HUES6 (cell line): Measurements from ENCODE around the gene JMJD7.

Experiments used
- H3K27ac ChIP-seq: 2 replicates; pipeline ENCODE4 v1.7.0; 2013; ENCODE audit warnings: low read depth, mild to moderate bottlenecking, low read length, inconsistent platforms
- H3K27me3 ChIP-seq: 2 replicates; pipeline ENCODE4 v1.6.1; 2013; ENCODE audit warnings: low read length; ENCODE audit not compliant: control insufficient read depth, insufficient read depth
- H3K36me3 ChIP-seq: 2 replicates; pipeline ENCODE4 v1.6.1; 2013; ENCODE audit warnings: low read length; ENCODE audit not compliant: control insufficient read depth, insufficient read depth
- H3K4me1 ChIP-seq: 2 replicates; pipeline ENCODE4 v1.6.1; 2013; ENCODE audit warnings: low read length; ENCODE audit not compliant: control insufficient read depth, insufficient read depth
- H3K4me3 ChIP-seq: 2 replicates; pipeline ENCODE4 v1.5.1; 2013; ENCODE audit warnings: low read depth, low read length
- H3K9ac ChIP-seq: one replicate; pipeline ENCODE4 v1.6.1; 2013; ENCODE audit warnings: mild to moderate bottlenecking, low read length
- H3K9me3 ChIP-seq: 2 replicates; pipeline ENCODE4 v1.6.1; 2013; ENCODE audit warnings: low read depth, low read length; ENCODE audit not compliant: control insufficient read depth, insufficient read depth

Gene JMJD7

DNA sequence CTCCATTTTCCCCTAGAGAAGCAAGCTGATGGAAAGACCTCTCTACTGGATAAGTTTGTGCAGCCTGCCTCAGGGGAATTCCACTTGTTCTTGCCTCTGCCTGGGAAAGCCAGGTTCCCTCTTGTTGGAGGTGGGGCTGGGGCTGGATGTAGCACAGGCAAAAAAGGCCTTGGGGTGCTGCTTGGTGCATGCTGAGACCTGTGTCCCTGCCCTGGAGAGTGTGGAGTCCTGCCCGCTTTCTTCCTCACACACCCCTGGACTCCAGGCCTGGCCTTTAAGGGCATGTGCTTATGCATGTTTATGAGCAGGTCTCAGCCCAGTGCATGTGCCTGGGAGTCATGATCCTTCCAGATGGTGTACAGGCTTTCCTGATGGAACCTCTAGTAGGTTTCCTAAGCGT lies 23.5 kb upstream of the JMJD7 start:
- Histone ChIP-seq H3K27me3 (no peaks in the 10 kb centered on the region), H3K9me3 (no peaks in the 10 kb centered on the region), H3K4me1 (peaks cover 10% of the 10 kb centered on the region), H3K27ac (no peak overlapping the region), H3K36me3 (no peaks in the 10 kb centered on the region), H3K9ac (no peak overlapping the region), H3K4me3 (no peak overlapping the region)

DNA sequence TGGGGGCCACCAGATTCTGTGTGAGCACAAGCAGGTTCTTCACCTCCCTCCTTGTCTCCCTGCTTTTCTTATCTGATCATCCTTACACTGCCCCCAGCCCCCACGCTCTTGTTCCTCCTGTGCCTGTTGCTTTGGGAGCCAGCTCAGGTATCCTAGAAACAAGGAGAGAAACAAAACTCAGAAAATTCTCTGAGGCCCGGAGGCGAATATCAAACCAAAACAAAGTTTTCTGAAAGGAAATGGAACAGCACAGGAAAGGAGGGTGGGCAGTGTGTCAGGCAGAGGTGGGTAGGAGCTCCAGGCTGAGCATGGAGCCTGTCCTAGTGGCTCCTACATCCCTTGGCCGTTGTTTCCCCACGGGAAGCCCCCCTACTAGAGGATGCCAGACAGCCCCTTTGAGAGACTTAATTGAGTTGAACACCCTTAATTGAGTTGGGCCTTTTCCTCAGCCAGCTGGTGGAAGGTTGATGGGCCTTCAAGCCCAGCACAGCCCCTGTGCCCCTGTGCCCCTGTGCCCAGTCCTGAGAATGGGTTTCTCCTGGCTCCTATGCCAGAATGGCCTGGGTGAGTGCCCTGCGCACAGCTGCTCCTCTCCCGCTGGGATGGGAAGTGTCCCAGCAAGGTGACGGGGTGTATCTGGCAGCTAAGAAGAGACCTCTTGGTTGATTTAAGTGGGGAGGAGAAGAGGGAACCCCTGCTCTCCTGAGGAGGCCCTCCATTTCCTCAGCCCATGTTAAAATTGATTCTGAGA lies 22.8 kb upstream of the JMJD7 start:
- Histone ChIP-seq H3K9ac (no peak overlapping the region), H3K36me3 (no peaks in the 10 kb centered on the region), H3K9me3 (no peaks in the 10 kb centered on the region), H3K27ac (no peak overlapping the region), H3K4me3 (no peak overlapping the region), H3K27me3 (no peaks in the 10 kb centered on the region), H3K4me1 (peaks cover 13% of the 10 kb centered on the region)

DNA sequence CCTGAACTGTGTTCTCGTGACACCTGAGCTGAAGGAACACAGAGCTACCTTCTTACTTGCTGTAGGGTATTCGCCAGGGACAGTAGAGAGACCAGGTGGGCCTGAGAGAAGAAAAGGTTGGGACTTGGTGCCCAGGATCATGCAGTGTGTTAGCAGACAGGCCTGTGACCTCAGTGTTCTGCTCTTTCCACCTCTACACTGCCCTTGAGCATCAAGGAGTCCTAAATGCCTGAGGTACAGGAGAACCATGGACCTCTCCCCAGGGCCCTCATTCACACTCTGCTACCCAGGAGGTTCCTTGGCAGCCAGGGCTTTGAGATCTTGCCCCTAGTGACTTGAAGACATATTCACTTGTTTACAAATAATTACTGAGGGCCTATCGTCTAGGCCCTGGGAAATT lies 22.2 kb upstream of the JMJD7 start:
- H3K27ac ChIP-seq: no peak overlapping the region
- H3K4me1 ChIP-seq: peaks cover 13% of the 10 kb centered on the region
- no peaks in the 10 kb centered on the region for H3K27me3 ChIP-seq
- H3K9me3 ChIP-seq: no peaks in the 10 kb centered on the region
- H3K36me3 ChIP-seq: no peaks in the 10 kb centered on the region
- H3K4me3 ChIP-seq: no peak overlapping the region
- H3K9ac ChIP-seq: no peak overlapping the region

DNA sequence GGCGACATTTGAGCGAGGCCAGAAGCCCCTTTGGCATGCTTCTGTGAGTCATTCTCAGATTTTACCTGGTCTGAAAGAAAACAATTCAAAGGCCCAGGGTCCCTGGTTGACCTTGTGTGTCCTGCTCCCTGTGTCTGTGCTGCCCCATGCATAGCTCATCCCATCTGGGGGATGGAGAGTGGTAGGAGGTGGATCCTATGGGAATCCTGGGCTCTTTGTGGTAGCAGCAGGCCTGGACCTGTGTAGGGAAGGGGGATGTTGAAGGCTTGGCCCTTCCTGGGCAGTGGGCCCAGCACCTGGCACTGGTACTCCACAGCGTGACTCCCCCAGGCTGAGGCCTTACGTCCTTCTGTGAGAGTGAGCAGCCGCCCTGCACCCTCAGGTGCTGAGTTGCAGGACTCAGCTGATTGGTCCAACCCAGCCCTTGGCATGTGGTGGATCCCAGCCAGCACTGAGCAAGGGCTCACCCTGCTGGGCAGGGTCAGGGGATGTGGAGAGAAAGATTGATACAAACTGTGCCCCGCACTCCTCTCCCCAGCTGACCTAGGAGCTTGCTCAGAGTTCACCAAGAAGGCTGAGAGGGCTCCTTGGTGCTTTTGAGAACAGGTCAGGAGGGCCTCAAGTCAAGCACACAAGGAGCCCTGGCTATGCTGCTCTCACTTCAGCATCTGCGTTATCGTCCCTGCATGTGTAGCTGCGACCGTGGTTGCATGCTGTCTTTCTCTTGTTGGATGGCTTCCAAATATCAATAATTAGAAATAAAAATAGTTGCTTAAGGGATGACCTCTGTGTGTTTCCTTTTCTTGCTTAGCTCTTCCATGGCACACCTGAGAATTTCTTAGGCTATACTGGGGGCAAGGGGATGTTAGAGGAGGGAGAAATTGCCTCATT lies 21.4 kb upstream of the JMJD7 start:
- no peaks in the 10 kb centered on the region for H3K9me3 ChIP-seq
- H3K9ac ChIP-seq: no peak overlapping the region
- no peak overlapping the region for H3K4me3 ChIP-seq
- no peak overlapping the region for H3K27ac ChIP-seq
- no peaks in the 10 kb centered on the region for H3K36me3 ChIP-seq
- H3K27me3 ChIP-seq: no peaks in the 10 kb centered on the region
- H3K4me1 ChIP-seq: peaks cover 15% of the 10 kb centered on the region

DNA sequence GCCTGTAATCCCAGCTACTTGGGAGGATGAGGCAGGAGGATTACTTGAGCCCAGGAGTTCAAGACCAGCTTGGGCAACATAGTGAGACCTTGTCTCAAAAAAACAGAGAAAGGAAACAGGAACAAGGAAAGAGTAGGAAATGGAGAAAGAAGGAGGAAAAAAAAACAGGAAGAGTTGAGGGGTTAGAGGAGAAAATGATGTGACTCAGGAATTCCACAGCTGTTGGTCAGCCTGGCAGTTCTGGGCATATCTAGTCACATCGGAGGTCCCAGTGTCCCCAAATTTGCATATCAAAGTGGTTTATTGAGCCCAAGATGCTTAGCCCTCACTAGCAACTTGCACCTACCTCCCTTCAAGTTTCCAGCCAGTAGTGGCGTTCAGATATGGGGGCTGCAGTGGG lies 18.8 kb upstream of the JMJD7 start:
- H3K4me1 ChIP-seq: peaks cover 15% of the 10 kb centered on the region
- H3K36me3 ChIP-seq: no peaks in the 10 kb centered on the region
- H3K9ac ChIP-seq: no peak overlapping the region
- no peak overlapping the region for H3K27ac ChIP-seq
- no peaks in the 10 kb centered on the region for H3K27me3 ChIP-seq
- H3K4me3 ChIP-seq: no peak overlapping the region
- H3K9me3 ChIP-seq: no peaks in the 10 kb centered on the region

DNA sequence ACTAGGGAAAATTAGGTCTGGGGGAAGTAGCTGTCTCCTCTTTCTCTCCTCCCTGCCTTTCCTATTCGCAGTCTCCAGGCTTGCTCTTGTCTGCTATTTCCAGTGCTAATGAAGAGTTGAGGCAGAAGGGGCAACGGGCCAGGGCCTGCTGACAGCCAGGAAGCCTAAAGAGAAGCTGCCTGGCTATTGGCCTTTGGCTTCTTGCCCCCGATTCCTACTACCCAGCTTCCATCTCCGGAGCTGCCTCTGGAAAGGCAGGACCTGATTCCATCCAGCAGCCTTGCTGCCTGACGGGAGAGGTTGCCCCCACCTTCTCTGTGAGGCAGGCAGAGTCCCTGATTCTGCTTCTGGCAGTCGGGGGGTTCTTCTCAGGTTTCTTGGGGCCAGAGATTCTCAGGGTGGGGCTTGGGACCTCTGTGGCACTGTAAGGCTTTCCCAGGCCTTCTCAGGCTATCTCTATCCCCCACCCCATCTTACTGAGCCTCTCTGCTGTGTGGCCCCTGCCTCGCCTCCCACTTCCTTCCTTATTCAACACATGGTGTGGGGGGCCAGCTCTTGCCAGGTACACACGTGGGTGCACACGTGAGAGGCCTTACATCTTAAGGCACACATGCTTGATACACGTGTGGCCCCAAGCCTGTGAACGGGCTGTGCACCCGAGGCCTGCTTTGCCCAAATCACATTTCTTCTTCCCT lies 18.2 kb upstream of the JMJD7 start:
- Histone ChIP-seq H3K27me3 (no peaks in the 10 kb centered on the region), H3K4me3 (no peak overlapping the region), H3K9ac (no peak overlapping the region), H3K36me3 (no peaks in the 10 kb centered on the region), H3K4me1 (peaks cover 15% of the 10 kb centered on the region), H3K27ac (no peak overlapping the region), H3K9me3 (no peaks in the 10 kb centered on the region)

DNA sequence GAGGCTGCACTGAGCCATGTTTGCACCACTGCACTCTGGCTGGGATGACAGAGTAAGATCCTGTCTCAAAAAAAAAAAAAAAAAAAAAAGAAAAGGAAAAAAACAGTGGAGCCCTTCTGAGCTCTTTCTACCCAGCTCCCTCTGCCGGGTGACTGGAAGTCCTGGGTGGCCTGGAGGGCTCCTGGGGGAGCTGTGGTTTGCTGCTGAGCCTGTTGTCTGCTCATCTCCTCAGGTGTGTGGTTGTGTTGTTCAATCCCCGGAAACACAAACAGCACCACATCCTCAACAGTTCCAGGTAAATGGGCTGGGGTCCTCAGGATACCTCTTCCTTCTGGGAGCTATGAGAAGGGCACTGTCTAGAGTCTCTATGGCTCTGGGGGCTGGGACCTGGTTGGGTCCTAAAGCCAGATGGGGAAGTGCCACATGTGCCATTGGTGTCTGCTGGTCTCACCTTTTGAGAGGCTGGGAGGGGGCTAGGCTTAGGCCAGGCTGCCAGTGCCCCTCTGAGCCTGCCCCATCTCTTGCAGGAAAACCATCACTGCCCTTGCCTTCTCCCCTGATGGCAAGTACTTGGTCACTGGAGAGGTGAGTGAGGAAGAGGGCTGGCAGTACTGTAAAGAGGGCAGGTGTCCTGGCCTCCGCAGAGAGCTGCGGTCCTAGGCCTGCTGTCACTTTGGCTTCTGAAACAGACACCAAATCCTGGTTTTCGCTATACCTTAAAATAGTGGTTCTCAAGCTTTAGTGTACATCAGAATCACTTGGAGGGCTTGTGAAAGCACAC lies 17.1 kb upstream of the JMJD7 start:
- H3K4me1 ChIP-seq: peaks cover 15% of the 10 kb centered on the region
- H3K36me3 ChIP-seq: 0 out of 2 replicates have a peak, but pooled peaks cover 4% of the 10 kb centered on the region
- no peak overlapping the region for H3K27ac ChIP-seq
- no peaks in the 10 kb centered on the region for H3K9me3 ChIP-seq
- no peak overlapping the region for H3K9ac ChIP-seq
- H3K27me3 ChIP-seq: no peaks in the 10 kb centered on the region
- H3K4me3 ChIP-seq: no peak overlapping the region

DNA sequence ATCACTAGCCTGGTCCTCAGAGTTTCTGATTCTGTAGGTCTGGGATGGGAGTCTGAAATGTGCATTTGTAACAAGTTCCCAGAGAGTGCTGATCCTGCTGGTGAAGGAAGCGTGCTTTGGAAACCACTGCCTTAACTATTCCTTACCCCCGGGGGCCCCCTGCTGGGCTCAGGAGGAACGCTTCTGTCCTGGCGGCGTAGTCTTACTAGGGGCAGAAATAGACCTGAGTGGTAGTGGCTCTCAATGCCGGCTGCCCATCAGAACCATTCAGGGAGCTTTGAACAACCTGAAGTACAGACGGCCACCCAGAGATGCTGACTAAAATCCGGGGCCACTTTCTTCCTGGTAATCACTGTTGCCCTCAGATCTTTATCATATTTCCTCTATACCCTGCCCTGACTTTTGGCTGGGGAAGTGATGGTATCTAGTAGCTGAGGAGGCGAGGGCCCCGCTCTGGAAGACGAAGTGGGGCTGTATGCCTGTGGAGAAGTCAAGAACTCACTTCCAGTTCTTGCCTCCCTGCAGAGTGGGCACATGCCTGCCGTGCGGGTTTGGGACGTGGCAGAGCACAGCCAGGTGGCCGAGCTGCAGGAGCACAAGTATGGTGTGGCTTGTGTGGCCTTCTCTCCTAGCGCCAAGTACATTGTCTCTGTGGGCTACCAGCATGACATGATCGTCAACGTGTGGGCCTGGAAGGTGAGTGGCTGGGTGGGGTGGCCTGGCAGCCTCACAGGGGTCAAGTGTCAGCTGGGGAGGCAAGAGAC lies 16.3 kb upstream of the JMJD7 start:
- H3K4me1 ChIP-seq: peaks cover 10% of the 10 kb centered on the region; the same call in 1 of the 2 replicates
- H3K9ac ChIP-seq: no peak overlapping the region
- H3K9me3 ChIP-seq: no peaks in the 10 kb centered on the region
- no peaks in the 10 kb centered on the region for H3K27me3 ChIP-seq
- H3K36me3 ChIP-seq: 0 out of 2 replicates have a peak, but pooled peaks cover 6% of the 10 kb centered on the region
- no peak overlapping the region for H3K27ac ChIP-seq
- H3K4me3 ChIP-seq: no peak overlapping the region

DNA sequence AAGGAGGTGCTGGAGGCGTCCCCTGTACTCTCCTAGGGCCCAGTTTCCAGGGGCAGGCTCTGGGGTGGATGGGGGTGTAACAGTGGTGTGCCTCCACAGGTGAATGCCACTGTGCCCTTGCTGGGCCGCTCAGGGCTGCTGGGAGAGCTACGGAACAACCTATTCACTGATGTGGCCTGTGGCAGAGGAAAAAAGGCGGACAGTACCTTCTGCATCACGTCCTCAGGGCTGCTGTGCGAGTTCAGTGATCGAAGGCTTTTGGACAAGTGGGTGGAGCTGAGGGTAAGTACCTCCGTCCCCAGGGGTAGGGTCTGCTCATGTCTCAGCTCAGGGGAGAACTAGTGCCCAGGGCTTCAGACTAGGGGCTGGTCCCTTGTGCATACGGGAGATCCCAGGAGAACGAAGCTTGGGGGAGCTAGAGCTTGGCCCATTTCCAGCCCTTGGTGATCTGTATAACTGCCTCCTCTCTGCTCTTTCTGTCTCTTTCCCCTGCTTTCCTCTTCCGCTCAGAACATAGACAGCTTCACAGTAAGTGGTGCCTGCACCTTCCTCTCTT lies 15.0 kb upstream of the JMJD7 start:
- H3K4me3 ChIP-seq: no peak overlapping the region
- no peak overlapping the region for H3K27ac ChIP-seq
- H3K9ac ChIP-seq: no peak overlapping the region
- H3K4me1 ChIP-seq: peaks cover 10% of the 10 kb centered on the region; the same call in 1 of the 2 replicates
- H3K9me3 ChIP-seq: no peaks in the 10 kb centered on the region
- peaks cover 11% of the 10 kb centered on the region for H3K36me3 ChIP-seq
- H3K27me3 ChIP-seq: no peaks in the 10 kb centered on the region

DNA sequence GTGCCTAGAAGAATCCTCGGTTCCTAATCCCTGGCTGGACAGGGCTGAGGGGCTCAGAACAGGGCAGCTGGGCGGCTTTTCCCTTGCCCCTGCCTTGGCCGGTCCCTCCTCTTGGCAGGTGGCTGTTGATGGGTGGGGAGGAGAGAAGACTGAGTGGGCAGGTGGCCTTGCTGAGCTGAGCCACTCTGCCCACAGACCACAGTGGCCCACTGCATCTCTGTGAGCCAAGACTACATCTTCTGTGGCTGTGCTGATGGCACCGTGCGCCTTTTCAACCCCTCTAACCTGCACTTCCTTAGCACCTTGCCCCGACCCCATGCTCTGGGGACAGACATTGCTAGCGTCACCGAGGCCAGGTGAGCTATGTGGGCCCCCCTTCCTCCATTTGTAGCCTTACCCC lies 14.5 kb upstream of the JMJD7 start:
- no peak overlapping the region for H3K9ac ChIP-seq
- H3K36me3 ChIP-seq: peaks cover 16% of the 10 kb centered on the region
- no peak overlapping the region for H3K4me3 ChIP-seq
- H3K27ac ChIP-seq: no peak overlapping the region
- no peaks in the 10 kb centered on the region for H3K27me3 ChIP-seq
- no peaks in the 10 kb centered on the region for H3K9me3 ChIP-seq
- H3K4me1 ChIP-seq: peaks cover 10% of the 10 kb centered on the region; the same call in 1 of the 2 replicates
